Measurements from ENCODE around the gene ABHD1. TPM values are rescaled to one million over a fixed set of nuclear protein-coding genes. Genes with fewer than 3 reads are reported as not detected.

The ABHD1 gene
- total RNA-seq, 1 donor from 2014 or later, result not detected

GRCh38 chr2:27133195-27133875, 9.7 kb downstream of the ABHD1 start:
- no peak for DNase-seq (ENCODE audit: low read depth)
- H3K36me3 ChIP-seq (ENCODE audit: control insufficient read depth, insufficient read depth, low read length), result peaks cover 4% of the 10 kb centered on the region
- TF ChIP-seq CTCF (IDR thresholded peaks at IDR 0.05; ENCODE audit: insufficient read depth, low read length, poor library complexity, severe bottlenecking), result no peak
- H3K27me3 ChIP-seq (ENCODE audit: control insufficient read depth, insufficient read depth, low read length), result peaks cover 1% of the 10 kb centered on the region
- peak overlapping the region; percentile 96 for H3K4me3 ChIP-seq (ENCODE audit: low read depth, low read length)

DNA sequence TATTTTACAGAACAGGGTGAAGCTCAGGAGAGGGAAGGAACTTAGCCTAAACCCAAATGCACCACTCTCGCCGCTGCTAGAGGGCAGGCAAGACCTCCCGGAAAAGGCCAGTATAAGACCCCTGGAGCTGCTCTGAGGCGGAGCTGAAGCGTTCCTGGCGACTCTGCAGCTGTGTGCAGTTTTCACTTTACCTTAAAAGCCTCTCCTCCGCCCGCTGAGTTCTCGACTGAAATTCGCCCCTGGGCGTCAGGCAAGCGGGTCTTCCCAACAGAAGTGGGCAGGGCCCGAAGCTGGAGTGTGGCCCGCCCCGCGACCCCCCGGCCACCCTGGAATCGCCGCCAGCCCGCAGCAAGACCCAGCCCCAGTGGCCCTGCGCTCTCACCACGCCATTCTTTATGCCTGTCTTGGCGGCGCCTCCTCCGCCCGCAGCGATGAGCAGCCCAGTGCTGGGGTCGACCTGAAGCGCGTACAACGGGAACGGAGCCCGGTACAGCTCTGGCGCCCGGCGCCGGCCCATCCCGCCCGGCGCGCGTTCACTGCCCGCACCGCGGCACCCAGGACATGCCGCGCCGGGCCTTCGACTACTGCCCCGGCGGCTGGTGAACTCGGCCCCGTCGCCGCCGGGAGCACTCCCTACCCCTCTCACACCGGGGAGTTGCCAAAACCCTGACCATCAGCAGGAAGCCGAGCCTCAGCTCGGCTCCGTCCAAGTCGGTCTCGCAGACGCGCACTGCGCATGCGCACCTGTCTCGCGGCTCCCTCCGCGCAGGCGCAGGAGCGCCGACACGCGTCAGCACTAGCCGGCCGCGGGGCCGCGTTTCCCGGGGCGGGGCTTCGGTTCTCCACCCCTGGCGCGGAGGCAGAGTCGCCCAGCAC, 10.5 kb downstream of the ABHD1 start, which contains the start of gene PREB:
TSS of gene PREB (minus strand) at position 732 of the 876 bp plus-strand sequence. CDS start at position 517, 215 bp downstream.
- H3K27me3 ChIP-seq (ENCODE audit: control insufficient read depth, insufficient read depth, low read length), result peaks cover 3% of the 10 kb centered on the region
- H3K4me3 ChIP-seq (ENCODE audit: low read depth, low read length), result peak within 1 kb of the TSS; percentile 96
- DNase-seq (ENCODE audit: low read depth), result peak; percentile 72
- peaks cover 4% of the 10 kb centered on the region for H3K36me3 ChIP-seq (ENCODE audit: control insufficient read depth, insufficient read depth, low read length)
- peak; percentile 33 for TF ChIP-seq CTCF (IDR thresholded peaks at IDR 0.05; ENCODE audit: insufficient read depth, low read length, poor library complexity, severe bottlenecking)

- Histone ChIP-seq H3K27me3 (ENCODE audit: control insufficient read depth, insufficient read depth, low read length) (peaks cover 3% of the 10 kb centered on the region), H3K4me3 (ENCODE audit: low read depth, low read length) (peak overlapping the region; percentile 3), H3K36me3 (ENCODE audit: control insufficient read depth, insufficient read depth, low read length) (peaks cover 4% of the 10 kb centered on the region)
- no peak for TF ChIP-seq CTCF (IDR thresholded peaks at IDR 0.05; ENCODE audit: insufficient read depth, low read length, poor library complexity, severe bottlenecking)
- DNase-seq (ENCODE audit: low read depth), result no peak
Observed at GRCh38 chr2:27134781-27135477, 11.3 kb downstream of the ABHD1 start.

GRCh38 chr2:27135478-27135955, 11.9 kb downstream of the ABHD1 start:
- H3K36me3 ChIP-seq (ENCODE audit: control insufficient read depth, insufficient read depth, low read length), result peaks cover 2% of the 10 kb centered on the region
- DNase-seq (ENCODE audit: low read depth), result no peak
- peaks cover 3% of the 10 kb centered on the region for H3K27me3 ChIP-seq (ENCODE audit: control insufficient read depth, insufficient read depth, low read length)
- no peak overlapping the region for H3K4me3 ChIP-seq (ENCODE audit: low read depth, low read length)
- no peak for TF ChIP-seq CTCF (IDR thresholded peaks at IDR 0.05; ENCODE audit: insufficient read depth, low read length, poor library complexity, severe bottlenecking)

DNA sequence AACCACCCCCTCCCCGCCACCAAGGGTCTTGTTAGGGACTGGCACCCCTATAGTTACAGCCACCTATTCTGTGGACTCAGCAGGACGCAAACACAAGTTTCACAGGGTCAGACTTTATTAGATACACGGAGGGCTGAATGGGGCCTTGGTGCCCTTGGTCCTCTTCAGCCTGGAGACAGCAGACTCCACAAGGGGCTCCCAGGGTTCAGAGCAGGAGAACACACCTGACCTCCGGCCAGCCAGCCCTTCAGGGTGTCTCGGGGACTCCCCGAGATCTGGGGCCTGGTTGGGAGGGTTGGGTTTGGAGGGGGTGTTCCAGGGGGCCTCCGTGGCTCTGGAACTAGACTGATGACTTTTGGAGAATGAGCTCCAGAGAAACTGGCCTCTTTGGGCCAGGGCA, 13.1 kb downstream of the ABHD1 start:
- H3K27me3 ChIP-seq (ENCODE audit: control insufficient read depth, insufficient read depth, low read length), result peaks cover 3% of the 10 kb centered on the region
- DNase-seq (ENCODE audit: low read depth), result no peak
- H3K36me3 ChIP-seq (ENCODE audit: control insufficient read depth, insufficient read depth, low read length), result peaks cover 1% of the 10 kb centered on the region
- no peak overlapping the region for H3K4me3 ChIP-seq (ENCODE audit: low read depth, low read length)
- no peak for TF ChIP-seq CTCF (IDR thresholded peaks at IDR 0.05; ENCODE audit: insufficient read depth, low read length, poor library complexity, severe bottlenecking)

Data from kidney epithelial cell (primary cell).